MM.1S (cell line): ENCODE measurements around the gene MIPEP.

Source experiments
- DNase-seq: peaks from one replicate; pipeline ENCODE4 v3.0.0-alpha.2; 2015
- H2AFZ ChIP-seq: fragments of 300-600 bp; sonication (generic); 2 replicates; pipeline ENCODE4 v1.6.0; 2016; ENCODE audit warnings: antibody characterized with exemption, low read length
- H3F3A ChIP-seq: fragments of 300-600 bp; sonication (generic); 2 replicates; pipeline ENCODE4 v1.6.1; 2016; ENCODE audit warnings: mild to moderate bottlenecking, antibody characterized with exemption, low read length, moderate library complexity, mixed read lengths; ENCODE audit not compliant: insufficient read depth
- H3K27ac ChIP-seq: fragments of 300-600 bp; sonication (generic); 2 replicates; pipeline ENCODE4 v1.5.1; 2016; ENCODE audit warnings: mild to moderate bottlenecking, low read length
- H3K27me3 ChIP-seq: fragments of 300-600 bp; sonication (generic); replicated peaks from 2 replicates; pipeline ENCODE4 v1.6.0; 2016; ENCODE audit warnings: low read length; ENCODE audit not compliant: insufficient read depth
- H3K36me3 ChIP-seq: fragments of 300-600 bp; sonication (generic); replicated peaks from 2 replicates; pipeline ENCODE4 v1.6.1; 2016; ENCODE audit warnings: mild to moderate bottlenecking, low read length, mixed read lengths; ENCODE audit not compliant: insufficient read depth
- H3K4me1 ChIP-seq: fragments of 300-600 bp; sonication (generic); 2 replicates; pipeline ENCODE4 v1.6.1; 2016; ENCODE audit warnings: low read length, mixed read lengths
- H3K4me2 ChIP-seq: fragments of 300-600 bp; sonication (generic); 2 replicates; pipeline ENCODE4 v1.6.0; 2016; ENCODE audit warnings: low read depth, low read length
- H3K4me3 ChIP-seq: fragments of 300-600 bp; sonication (generic); 2 replicates; pipeline ENCODE4 v1.5.1; 2016; ENCODE audit warnings: low read length, mixed read lengths
- H3K79me2 ChIP-seq: fragments of 300-600 bp; sonication (generic); 2 replicates; pipeline ENCODE4 v1.6.1; 2016; ENCODE audit warnings: mixed run types, low read length, mixed read lengths
- H3K9ac ChIP-seq: fragments of 300-600 bp; sonication (generic); 2 replicates; pipeline ENCODE4 v1.6.1; 2016; ENCODE audit warnings: low read length, mixed read lengths
- H3K9me2 ChIP-seq: fragments of 300-600 bp; sonication (generic); replicated peaks from 2 replicates; pipeline ENCODE4 v1.6.1; 2016; ENCODE audit warnings: mild to moderate bottlenecking, low read length, mixed read lengths; ENCODE audit not compliant: insufficient read depth
- H3K9me3 ChIP-seq: fragments of 300-600 bp; sonication (generic); replicated peaks from 2 replicates; pipeline ENCODE4 v1.6.1; 2016; ENCODE audit warnings: mild to moderate bottlenecking, low read length, mixed read lengths; ENCODE audit not compliant: insufficient read depth
- H4K20me1 ChIP-seq: fragments of 300-600 bp; sonication (generic); 2 replicates; pipeline ENCODE4 v1.6.1; 2016; ENCODE audit warnings: mild to moderate bottlenecking, low read length, moderate library complexity, mixed read lengths; ENCODE audit not compliant: insufficient read depth
- EZH2 ChIP-seq: fragments of 300-600 bp; sonication (generic); optimal IDR thresholded peaks from 2 replicates; pipeline ENCODE3; 2017; ENCODE audit warnings: low read depth, mild to moderate bottlenecking, antibody characterized with exemption, low read length, mixed read lengths
- EZH2phosphoT487 ChIP-seq: fragments of 300-600 bp; sonication (generic); IDR thresholded peaks from 2 replicates; pipeline ENCODE4 v1.6.1; 2018; ENCODE audit warnings: antibody characterized with exemption, low read length
- TF ChIP-seq, protein P1 (sequence below): fragments of 300-600 bp; sonication (generic); IDR thresholded peaks from 2 replicates; pipeline ENCODE4 v1.5.1; 2016; ENCODE audit warnings: antibody characterized with exemption, low read length, mixed read lengths

MIPEP gene

DNA sequence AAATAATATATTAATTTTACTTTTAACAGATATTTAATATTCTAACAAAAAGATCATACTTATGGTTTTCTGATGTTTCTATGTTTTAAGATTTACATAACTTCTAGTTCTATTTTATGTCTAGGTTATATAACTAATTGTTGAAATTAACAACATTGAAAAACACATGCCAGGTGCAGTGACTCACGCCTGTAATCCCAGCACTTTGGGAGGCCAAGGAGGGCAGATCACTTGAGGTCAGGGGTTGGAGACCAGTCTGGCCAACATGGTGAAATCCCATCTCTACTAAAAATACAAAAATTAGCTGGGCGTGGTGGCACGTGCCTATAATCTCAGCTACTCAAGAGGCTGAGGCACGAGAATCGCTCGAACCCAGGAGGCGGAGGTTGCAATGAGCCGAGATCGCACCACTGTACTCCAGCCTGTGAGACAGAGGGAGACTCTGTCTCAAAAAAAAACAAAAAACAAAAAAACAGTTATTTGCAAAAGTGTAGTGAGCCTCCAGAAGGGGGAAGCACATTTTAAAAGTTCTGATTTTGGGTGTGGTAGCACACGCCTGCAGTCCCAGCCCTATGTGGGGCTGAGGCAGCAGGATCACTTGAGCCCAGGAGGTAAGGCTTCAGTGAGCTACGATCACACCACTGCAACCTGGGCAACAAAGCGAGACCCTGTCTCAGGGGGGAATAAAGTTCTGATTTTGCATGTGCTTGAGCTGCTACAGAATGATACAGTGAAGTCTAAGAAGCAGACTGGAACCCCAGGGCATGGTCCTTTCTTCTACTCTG is 18.7 kb downstream of the MIPEP start:
- Histone ChIP-seq H3K4me3 (no peak overlapping the region), H3K9me2 (no peaks in the 10 kb centered on the region), H2AFZ (no peak overlapping the region), H3K4me1 (no peaks in the 10 kb centered on the region), H3K9me3 (no peaks in the 10 kb centered on the region), H3K27ac (no peak overlapping the region), H3K4me2 (no peak overlapping the region), H3K79me2 (no peaks in the 10 kb centered on the region), H3F3A (no peaks in the 10 kb centered on the region), H3K9ac (no peak overlapping the region), H3K36me3 (no peaks in the 10 kb centered on the region), H3K27me3 (no peaks in the 10 kb centered on the region), H4K20me1 (no peaks in the 10 kb centered on the region)
- DNase-seq: no peak
- TF ChIP-seq EZH2phosphoT487: no peak
- no peak for TF ChIP-seq EZH2
- TF ChIP-seq, protein P1, sequence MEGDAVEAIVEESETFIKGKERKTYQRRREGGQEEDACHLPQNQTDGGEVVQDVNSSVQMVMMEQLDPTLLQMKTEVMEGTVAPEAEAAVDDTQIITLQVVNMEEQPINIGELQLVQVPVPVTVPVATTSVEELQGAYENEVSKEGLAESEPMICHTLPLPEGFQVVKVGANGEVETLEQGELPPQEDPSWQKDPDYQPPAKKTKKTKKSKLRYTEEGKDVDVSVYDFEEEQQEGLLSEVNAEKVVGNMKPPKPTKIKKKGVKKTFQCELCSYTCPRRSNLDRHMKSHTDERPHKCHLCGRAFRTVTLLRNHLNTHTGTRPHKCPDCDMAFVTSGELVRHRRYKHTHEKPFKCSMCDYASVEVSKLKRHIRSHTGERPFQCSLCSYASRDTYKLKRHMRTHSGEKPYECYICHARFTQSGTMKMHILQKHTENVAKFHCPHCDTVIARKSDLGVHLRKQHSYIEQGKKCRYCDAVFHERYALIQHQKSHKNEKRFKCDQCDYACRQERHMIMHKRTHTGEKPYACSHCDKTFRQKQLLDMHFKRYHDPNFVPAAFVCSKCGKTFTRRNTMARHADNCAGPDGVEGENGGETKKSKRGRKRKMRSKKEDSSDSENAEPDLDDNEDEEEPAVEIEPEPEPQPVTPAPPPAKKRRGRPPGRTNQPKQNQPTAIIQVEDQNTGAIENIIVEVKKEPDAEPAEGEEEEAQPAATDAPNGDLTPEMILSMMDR: no peak

DNA sequence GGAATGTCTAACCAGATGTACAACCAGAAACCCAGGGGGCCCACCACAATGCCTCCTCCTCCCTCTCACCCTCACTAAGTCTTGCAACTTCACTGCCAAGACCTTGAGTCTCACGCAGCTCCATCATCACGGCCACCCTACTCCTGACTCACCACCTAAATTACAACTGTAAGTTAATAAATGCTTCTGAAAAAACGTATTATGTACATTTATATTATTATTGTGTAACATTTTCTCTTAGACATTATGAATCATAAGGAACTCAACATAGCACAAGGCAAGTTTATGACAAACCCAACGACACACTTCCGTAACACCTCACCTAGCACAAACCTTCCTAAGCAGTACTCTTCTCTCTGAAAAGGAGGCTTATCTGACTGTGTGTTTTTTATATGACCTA is 20.7 kb downstream of the MIPEP start:
- Histone ChIP-seq H3K4me1 (no peaks in the 10 kb centered on the region), H3K9ac (no peak overlapping the region), H3K9me2 (no peaks in the 10 kb centered on the region), H4K20me1 (no peaks in the 10 kb centered on the region), H3K79me2 (no peaks in the 10 kb centered on the region), H3K9me3 (no peaks in the 10 kb centered on the region), H3K4me3 (no peak overlapping the region), H3K27me3 (no peaks in the 10 kb centered on the region), H3K4me2 (no peak overlapping the region), H3F3A (no peaks in the 10 kb centered on the region), H2AFZ (no peak overlapping the region), H3K27ac (no peak overlapping the region), H3K36me3 (no peaks in the 10 kb centered on the region)
- no peak for TF ChIP-seq EZH2
- TF ChIP-seq, protein P1: no peak
- TF ChIP-seq EZH2phosphoT487: no peak
- no peak for DNase-seq

DNA sequence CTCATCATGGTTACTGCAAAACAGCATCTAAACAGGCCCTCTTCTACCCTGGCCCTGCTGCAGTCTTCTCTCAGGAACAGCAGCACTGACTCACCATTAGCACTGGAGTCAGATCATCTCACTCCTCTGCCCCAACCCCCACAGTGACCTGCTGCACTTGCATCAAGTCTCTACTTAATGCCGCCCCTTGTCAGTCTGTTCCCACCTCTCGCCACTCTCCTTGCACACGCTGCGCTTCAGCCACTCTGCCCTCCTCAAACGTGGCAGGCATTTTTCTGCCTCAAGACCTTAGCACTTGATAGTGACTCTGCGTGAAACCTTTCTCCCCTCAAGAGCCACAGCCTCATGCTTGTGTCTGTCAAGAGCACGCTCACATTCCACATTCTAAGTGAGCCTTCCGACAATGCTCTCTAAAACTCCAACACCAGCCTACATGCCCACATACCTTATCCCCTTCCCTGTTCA is 22.1 kb downstream of the MIPEP start:
- Histone ChIP-seq H3K36me3 (no peaks in the 10 kb centered on the region), H3K9me3 (no peaks in the 10 kb centered on the region), H3K9ac (no peak overlapping the region), H3K4me2 (no peak overlapping the region), H3K4me3 (no peak overlapping the region), H3F3A (no peaks in the 10 kb centered on the region), H3K27ac (no peak overlapping the region), H3K79me2 (no peaks in the 10 kb centered on the region), H3K4me1 (no peaks in the 10 kb centered on the region), H2AFZ (no peak overlapping the region), H4K20me1 (no peaks in the 10 kb centered on the region), H3K9me2 (no peaks in the 10 kb centered on the region), H3K27me3 (no peaks in the 10 kb centered on the region)
- no peak for TF ChIP-seq EZH2phosphoT487
- TF ChIP-seq, protein P1: no peak
- no peak for TF ChIP-seq EZH2
- no peak for DNase-seq
